GM18520 (cell line): ENCODE data around the gene CNOT1.
"Not testable (repeated sequence)": the region's sequence is repeated elsewhere in the genome, so short reads cannot be mapped to it uniquely, and the experiment has no call there.

Experiments
- ATAC-seq: cut with Tn5 transposase; IDR thresholded peaks from one replicate; pipeline ENCODE4 v1.9.1; 2021; ENCODE audit not compliant: unreplicated experiment

CNOT1 gene

GRCh38 chr16:58629733-58630640 lies at the start of gene CNOT1:
Gene CNOT1 (minus strand): TSS chr16:58629826. CDS start chr16:58599337, 30,489 bp downstream.
- peak; percentile 87 for ATAC-seq

- ATAC-seq = no peak
Measured at GRCh38 chr16:58678716-58679115, 49.1 kb upstream of the CNOT1 start.

GRCh38 chr16:58678269-58678668 lies 48.6 kb upstream of the CNOT1 start:
- no peak for ATAC-seq

- no peak for ATAC-seq
Measured at GRCh38 chr16:58670946-58671583, 41.4 kb upstream of the CNOT1 start.

GRCh38 chr16:58670177-58670576 lies 40.6 kb upstream of the CNOT1 start:
- no peak for ATAC-seq

GRCh38 chr16:58665200-58665599 lies 35.6 kb upstream of the CNOT1 start:
- no peak for ATAC-seq

- peak; percentile 84 for ATAC-seq
Measured at GRCh38 chr16:58661199-58661830, 31.7 kb upstream of the CNOT1 start.

- ATAC-seq = not testable (repeated sequence)
Measured at GRCh38 chr16:58659911-58660310, 30.3 kb upstream of the CNOT1 start.

- no peak for ATAC-seq
Measured at GRCh38 chr16:58658796-58659211, 29.2 kb upstream of the CNOT1 start.

GRCh38 chr16:58656899-58657298 lies 27.3 kb upstream of the CNOT1 start:
- ATAC-seq = no peak

- ATAC-seq = no peak
Measured at GRCh38 chr16:58655215-58655596, 25.6 kb upstream of the CNOT1 start.

GRCh38 chr16:58654560-58655214 lies 25.1 kb upstream of the CNOT1 start:
- ATAC-seq = no peak

GRCh38 chr16:58652741-58653140 lies 23.1 kb upstream of the CNOT1 start:
- no peak for ATAC-seq

- no peak for ATAC-seq
Measured at GRCh38 chr16:58651965-58652348, 22.3 kb upstream of the CNOT1 start.

GRCh38 chr16:58649707-58650106 lies 20.1 kb upstream of the CNOT1 start:
- no peak for ATAC-seq

GRCh38 chr16:58647107-58647506 lies 17.5 kb upstream of the CNOT1 start:
- no peak for ATAC-seq

- ATAC-seq = no peak
Measured at GRCh38 chr16:58644765-58645487, 15.3 kb upstream of the CNOT1 start.

- ATAC-seq = no peak
Measured at GRCh38 chr16:58644108-58644507, 14.5 kb upstream of the CNOT1 start.

- no peak for ATAC-seq
Measured at GRCh38 chr16:58640949-58641348, 11.3 kb upstream of the CNOT1 start.

- no peak for ATAC-seq
Measured at GRCh38 chr16:58639836-58640235, 10.2 kb upstream of the CNOT1 start.

GRCh38 chr16:58639230-58639629 lies 9.6 kb upstream of the CNOT1 start:
- ATAC-seq = no peak
